ENCODE data around the gene TBC1D22A. TPM values are rescaled to one million over a fixed set of nuclear protein-coding genes. Genes with fewer than 3 reads are reported as not detected.

The TBC1D22A gene
- total RNA-seq, 1 experiment from 2014 or later: 20.9 TPM

DNA sequence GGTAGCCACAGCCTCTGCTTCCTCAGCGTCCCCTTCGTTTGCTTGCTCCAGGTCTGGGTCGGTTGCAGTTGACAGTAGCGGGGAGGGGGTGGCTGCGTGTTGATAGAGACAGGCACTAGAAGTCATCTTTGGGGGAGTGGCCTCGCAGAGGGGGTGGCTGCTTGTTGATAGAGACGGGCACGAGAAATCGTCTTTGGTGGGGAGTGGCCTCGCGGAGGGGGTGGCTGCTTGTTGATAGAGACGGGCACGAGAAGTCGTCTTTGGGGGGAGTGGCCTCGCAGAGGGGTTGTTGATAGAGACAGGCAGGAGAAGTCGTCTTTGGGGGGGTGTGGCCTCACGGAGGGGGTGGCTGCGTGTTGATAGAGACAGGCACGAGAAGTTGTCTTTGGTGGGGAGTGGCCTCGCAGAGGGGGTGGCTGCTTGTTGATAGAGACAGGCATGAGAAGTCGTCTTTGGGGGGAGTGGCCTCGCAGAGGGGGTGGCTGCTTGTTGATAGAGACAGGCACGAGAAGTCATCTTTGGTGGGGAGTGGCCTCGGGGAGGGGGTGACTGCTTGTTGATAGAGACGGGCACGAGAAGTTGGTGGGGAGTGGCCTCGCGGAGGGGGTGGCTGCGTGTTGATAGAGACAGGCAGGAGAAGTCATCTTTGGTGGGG is 328.3 kb downstream of the TBC1D22A start:
- no TSS peak for BruUV-seq (replicated peaks)
- Histone ChIP-seq H3K4me3 (replicated peaks in 1 of 2; ENCODE audit: low read depth in 1 of 2, low read length in 2 of 2) (no peak overlapping the region), H3K79me2 (ENCODE audit: insufficient read depth, low read length) (no peaks in the 10 kb centered on the region), H4K20me1 (ENCODE audit: insufficient read depth) (no peaks in the 10 kb centered on the region), H3K9me2 (ENCODE audit: insufficient read depth) (no peaks in the 10 kb centered on the region), H3K9me3 (ENCODE audit: control insufficient read depth in 1 of 2, insufficient read depth in 1 of 2, low read depth in 1 of 2, low read length in 2 of 2) (peaks cover 6 to 8% of the 10 kb centered on the region in 2 experiments; a peak in 2 of 4 replicates), H3K4me2 (ENCODE audit: low read length) (no peak overlapping the region), H3K9ac (ENCODE audit: low read length) (no peak overlapping the region), H3K4me1 (ENCODE audit: control insufficient read depth in 1 of 2, insufficient read depth in 2 of 2, low read length in 2 of 2) (peaks cover 0 to 9% of the 10 kb centered on the region in 2 experiments; a peak in 1 of 4 replicates), H3K27me3 (ENCODE audit: insufficient read depth, low read length) (no peaks in the 10 kb centered on the region), H3K36me3 (ENCODE audit: control insufficient read depth in 1 of 2, insufficient read depth in 2 of 2, low read length in 2 of 2) (no peaks in the 10 kb centered on the region), H2AFZ (ENCODE audit: low read depth, low read length, poor library complexity, severe bottlenecking) (no peak overlapping the region), H3K27ac (ENCODE audit: low read depth, low read length) (no peak overlapping the region)
- CTCF ChIA-PET: no interaction called here
- ATAC-seq (no peak), DNase-seq (ENCODE audit: low read depth, low spot score) (no peak)
- RAD21 ChIA-PET (ENCODE audit: low non-redundant PET in 1 of 2, low total read pairs in 2 of 2, uncharacterized antibody in 2 of 2, unreplicated experiment in 2 of 2): no interaction called here
- intact Hi-C loops (cut with micrococcal nuclease): no loop called here
- TF ChIP-seq YY1 (IDR thresholded peaks at IDR 0.05; ENCODE audit: extremely low read depth, insufficient replicate concordance, low read depth, low read length): no peak
- TF ChIP-seq RAD21 (IDR thresholded peaks at IDR 0.05; ENCODE audit: low read depth): no peak
- TF ChIP-seq, protein P1, sequence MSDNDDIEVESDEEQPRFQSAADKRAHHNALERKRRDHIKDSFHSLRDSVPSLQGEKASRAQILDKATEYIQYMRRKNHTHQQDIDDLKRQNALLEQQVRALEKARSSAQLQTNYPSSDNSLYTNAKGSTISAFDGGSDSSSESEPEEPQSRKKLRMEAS (IDR thresholded peaks at IDR 0.05): no peak
- TF ChIP-seq, protein P2, sequence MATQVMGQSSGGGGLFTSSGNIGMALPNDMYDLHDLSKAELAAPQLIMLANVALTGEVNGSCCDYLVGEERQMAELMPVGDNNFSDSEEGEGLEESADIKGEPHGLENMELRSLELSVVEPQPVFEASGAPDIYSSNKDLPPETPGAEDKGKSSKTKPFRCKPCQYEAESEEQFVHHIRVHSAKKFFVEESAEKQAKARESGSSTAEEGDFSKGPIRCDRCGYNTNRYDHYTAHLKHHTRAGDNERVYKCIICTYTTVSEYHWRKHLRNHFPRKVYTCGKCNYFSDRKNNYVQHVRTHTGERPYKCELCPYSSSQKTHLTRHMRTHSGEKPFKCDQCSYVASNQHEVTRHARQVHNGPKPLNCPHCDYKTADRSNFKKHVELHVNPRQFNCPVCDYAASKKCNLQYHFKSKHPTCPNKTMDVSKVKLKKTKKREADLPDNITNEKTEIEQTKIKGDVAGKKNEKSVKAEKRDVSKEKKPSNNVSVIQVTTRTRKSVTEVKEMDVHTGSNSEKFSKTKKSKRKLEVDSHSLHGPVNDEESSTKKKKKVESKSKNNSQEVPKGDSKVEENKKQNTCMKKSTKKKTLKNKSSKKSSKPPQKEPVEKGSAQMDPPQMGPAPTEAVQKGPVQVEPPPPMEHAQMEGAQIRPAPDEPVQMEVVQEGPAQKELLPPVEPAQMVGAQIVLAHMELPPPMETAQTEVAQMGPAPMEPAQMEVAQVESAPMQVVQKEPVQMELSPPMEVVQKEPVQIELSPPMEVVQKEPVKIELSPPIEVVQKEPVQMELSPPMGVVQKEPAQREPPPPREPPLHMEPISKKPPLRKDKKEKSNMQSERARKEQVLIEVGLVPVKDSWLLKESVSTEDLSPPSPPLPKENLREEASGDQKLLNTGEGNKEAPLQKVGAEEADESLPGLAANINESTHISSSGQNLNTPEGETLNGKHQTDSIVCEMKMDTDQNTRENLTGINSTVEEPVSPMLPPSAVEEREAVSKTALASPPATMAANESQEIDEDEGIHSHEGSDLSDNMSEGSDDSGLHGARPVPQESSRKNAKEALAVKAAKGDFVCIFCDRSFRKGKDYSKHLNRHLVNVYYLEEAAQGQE (IDR thresholded peaks at IDR 0.05; ENCODE audit: low read depth): no peak
- no peak for TF ChIP-seq ELF1 (IDR thresholded peaks at IDR 0.05; ENCODE audit: borderline replicate concordance, low read depth)
- TF ChIP-seq, protein P3, sequence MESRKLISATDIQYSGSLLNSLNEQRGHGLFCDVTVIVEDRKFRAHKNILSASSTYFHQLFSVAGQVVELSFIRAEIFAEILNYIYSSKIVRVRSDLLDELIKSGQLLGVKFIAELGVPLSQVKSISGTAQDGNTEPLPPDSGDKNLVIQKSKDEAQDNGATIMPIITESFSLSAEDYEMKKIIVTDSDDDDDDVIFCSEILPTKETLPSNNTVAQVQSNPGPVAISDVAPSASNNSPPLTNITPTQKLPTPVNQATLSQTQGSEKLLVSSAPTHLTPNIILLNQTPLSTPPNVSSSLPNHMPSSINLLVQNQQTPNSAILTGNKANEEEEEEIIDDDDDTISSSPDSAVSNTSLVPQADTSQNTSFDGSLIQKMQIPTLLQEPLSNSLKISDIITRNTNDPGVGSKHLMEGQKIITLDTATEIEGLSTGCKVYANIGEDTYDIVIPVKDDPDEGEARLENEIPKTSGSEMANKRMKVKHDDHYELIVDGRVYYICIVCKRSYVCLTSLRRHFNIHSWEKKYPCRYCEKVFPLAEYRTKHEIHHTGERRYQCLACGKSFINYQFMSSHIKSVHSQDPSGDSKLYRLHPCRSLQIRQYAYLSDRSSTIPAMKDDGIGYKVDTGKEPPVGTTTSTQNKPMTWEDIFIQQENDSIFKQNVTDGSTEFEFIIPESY (IDR thresholded peaks at IDR 0.05; ENCODE audit: extremely low read depth, insufficient replicate concordance, low read length): no peak
- TF ChIP-seq EZH2phosphoT487 (IDR thresholded peaks at IDR 0.05; ENCODE audit: borderline replicate concordance): no peak
- no peak for TF ChIP-seq EZH2 (IDR thresholded peaks at IDR 0.05)
- TF ChIP-seq, protein P4, sequence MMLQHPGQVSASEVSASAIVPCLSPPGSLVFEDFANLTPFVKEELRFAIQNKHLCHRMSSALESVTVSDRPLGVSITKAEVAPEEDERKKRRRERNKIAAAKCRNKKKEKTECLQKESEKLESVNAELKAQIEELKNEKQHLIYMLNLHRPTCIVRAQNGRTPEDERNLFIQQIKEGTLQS (IDR thresholded peaks at IDR 0.05): no peak
- POLR2A ChIA-PET: no interaction called here
